HUDEP-2 (cell line): ENCODE data around the gene OPRL1.
A peak's percentile ranks its signal among the peaks of the same experiment; 100 is the strongest.

ENCODE experiments used
- DNase-seq, 76 experiments: peaks; one replicate each; lab custom pipeline; 2025; ENCODE audit not compliant: unreplicated experiment in 76 of 76; lab: John Stamatoyannopoulos, UW

The OPRL1 gene

DNA sequence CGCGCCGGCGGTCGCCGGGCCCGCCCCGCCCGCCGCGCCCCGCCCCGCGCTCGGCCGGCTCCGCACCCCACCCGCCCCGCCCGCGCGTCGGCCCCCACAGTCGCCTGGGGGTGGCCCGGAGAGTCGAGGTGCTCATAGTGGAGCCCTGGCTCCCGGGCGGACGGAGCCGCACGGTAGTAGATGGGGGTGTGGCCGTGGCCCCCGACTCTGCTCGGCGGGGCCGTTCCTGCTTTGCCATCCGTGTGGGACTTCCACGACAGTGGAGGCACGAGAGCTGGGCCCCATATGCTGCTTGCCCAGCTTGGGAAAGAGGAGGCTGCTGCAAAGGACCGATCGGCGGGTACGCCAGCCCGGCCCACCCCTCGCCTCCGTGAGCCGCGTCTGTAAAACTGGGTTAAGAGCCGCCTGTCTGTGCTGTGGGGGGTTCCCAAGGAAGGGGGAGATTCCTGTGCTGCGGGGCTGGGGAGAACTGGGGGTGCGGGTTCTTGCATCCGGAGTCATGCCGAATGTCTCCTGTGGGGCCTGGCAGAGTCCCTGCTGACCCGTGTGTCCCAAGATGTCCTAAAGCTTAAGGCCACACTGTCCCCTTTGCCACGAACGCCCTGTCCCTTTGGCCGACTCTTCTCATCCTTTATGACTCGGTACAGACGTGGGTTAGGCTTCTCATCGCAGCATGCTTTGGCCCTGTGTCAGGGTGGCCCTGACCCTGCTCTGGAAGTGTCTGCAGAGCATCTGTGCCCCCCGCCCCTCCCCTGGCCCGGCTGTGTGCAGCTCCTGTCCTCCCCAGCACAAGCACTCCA is at the start of gene OPRL1:
TSS of gene OPRL1 (plus strand) at position 70 of the 800 bp plus-strand sequence. CDS start 12,639 bp downstream, outside the sequence.
- DNase-seq = peak in 4 of 76 experiments; percentile 19 to 35 (median 26)

- DNase-seq = no peak
These were observed 49.3 kb upstream of the OPRL1 start for GRCh38 chr20:64030371-64031134.

DNA sequence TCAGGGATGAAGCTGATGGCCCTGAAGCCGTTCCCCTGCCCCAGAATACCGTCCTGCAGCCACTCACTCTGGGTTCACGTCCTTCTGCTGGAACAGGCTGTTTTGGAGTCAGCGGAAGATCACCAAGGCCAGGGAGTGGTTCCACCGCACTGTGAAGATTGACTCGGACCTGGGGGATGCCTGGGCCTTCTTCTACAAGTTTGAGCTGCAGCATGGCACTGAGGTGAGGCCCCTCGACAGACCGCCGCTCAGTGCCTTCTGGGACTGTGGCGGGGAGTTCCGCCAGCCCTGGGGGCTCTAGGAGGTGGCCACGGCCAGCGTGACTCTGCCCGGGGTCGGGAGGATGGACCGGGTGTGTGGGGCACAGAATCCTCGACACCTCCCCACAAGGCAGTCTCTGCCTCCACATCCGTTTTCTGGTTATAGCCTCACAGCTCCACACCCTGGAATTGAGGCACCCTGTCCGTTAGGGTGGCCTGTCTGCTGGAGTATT is 48.0 kb upstream of the OPRL1 start:
- DNase-seq = no peak

DNA sequence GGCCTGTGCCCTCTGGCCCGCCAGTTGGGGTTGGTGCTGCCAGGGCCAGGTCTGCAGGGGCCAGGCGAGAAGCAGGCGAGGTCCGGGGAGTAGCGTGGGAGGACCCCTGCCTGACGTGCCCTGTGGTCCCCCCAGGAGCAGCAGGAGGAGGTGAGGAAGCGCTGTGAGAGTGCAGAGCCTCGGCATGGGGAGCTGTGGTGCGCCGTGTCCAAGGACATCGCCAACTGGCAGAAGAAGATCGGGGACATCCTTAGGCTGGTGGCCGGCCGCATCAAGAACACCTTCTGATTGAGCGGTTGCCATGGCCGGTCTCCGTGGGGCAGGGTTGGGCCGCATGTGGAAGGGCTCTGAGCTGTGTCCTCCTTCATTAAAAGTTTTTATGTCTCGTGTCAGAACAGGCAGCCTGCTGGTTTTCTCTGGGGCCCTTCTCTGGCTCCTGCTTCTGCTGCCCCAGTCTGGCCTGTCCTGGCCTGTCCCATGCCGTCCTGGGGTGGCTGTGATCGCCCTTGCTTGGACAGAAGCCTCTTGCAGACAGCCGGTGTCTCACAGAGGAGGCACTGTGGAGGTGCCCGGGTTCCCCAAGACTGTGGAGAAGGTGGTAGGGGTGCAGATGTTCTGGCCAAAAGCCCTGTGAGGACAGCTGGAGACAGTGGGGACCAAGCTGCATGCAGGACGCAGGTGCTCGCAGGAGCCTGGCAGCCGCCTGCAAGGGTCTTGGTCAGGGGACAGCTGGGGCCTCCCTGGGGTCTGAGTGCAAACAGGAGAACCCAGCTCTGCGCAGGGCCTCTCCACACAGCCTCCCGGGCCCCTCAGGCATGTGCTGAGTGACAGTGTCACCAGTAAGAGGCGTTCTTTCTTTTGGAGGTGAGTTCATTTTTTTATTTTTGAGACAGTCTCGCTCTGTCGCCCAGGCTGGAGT is 46.9 kb upstream of the OPRL1 start:
- DNase-seq = no peak

DNA sequence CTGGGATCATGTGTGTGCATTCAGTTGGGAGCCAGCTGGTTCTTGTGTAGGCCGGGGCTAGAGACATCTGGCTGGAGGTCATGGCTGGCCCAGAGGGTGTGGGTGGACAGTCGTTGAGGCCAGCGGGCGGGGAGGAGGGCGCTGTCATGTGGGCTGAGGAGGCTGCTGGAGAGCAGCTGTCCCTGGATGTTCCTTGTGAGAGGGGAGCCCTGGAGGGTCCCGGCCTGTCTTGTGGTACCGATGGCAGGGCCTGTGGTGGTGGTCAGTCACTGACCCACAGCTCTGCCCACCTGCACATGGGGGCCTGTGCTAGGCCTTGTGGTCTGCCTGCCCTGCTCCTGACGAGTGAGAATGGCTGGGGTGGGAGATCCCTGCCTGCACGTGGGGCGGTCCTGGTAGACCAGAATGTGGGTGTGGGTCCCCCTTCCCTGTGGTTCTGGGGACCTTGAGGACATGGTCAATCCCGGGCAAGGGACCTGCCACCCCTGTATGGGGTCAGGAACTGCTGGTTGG is 45.8 kb upstream of the OPRL1 start:
- DNase-seq = no peak

- DNase-seq = no peak
These were observed 44.6 kb upstream of the OPRL1 start for GRCh38 chr20:64035066-64035932.

GRCh38 chr20:64035933-64036345 is 43.9 kb upstream of the OPRL1 start, which contains the start of gene C20orf204:
Gene C20orf204 (plus strand): TSS chr20:64036182. CDS start chr20:64036324, 142 bp downstream.
- no peak for DNase-seq

- no peak for DNase-seq
These were observed 43.3 kb upstream of the OPRL1 start for GRCh38 chr20:64036346-64037198.

- DNase-seq = no peak
These were observed 42.7 kb upstream of the OPRL1 start for GRCh38 chr20:64037199-64037497.

GRCh38 chr20:64037498-64038213 is 42.2 kb upstream of the OPRL1 start:
- peak in 15 of 76 experiments; percentile 8 to 40 (median 18) for DNase-seq

- DNase-seq = peak in 4 of 76 experiments; percentile 40 to 46 (median 42)
These were observed 41.7 kb upstream of the OPRL1 start for GRCh38 chr20:64038224-64038564.

DNA sequence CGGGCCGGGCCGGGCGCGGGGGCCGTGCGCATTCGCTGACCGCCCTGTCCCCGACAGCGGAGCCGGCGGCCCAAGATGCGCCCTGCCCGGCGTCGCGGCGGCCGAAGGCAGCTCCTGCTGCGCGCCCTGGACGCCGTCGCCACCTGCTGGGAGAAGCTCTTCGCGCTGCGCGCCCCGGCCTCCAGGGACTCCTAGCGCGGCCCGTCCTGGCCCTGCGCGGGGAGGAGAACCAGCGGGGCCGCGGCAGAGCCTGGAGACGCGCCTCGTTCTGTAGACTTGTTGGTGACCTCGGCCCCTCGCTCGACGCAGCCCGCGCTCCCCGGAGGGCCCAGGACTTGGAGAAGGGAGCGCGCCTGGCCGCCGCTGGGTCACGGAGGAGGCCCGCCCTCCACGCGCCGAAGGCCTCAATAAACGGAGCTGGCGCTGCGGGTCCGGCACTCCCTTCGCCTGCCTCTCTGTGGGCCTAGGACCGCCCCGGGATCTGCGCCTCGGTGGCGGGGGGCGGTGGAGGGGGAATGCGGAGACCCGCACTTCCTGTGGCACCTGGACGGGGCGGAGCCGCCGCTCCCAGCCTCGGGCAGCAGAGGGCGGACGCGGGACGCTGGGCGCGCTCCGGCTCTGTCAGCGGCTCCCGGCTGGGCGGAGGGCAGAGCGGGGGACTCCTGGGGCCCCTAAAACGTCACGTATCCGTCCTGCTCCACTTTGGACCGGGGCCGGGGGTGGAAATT is 41.2 kb upstream of the OPRL1 start:
- DNase-seq = peak in 66 of 76 experiments; percentile 4 to 85 (median 49)

GRCh38 chr20:64039293-64040160 is 40.4 kb upstream of the OPRL1 start:
- DNase-seq = no peak

DNA sequence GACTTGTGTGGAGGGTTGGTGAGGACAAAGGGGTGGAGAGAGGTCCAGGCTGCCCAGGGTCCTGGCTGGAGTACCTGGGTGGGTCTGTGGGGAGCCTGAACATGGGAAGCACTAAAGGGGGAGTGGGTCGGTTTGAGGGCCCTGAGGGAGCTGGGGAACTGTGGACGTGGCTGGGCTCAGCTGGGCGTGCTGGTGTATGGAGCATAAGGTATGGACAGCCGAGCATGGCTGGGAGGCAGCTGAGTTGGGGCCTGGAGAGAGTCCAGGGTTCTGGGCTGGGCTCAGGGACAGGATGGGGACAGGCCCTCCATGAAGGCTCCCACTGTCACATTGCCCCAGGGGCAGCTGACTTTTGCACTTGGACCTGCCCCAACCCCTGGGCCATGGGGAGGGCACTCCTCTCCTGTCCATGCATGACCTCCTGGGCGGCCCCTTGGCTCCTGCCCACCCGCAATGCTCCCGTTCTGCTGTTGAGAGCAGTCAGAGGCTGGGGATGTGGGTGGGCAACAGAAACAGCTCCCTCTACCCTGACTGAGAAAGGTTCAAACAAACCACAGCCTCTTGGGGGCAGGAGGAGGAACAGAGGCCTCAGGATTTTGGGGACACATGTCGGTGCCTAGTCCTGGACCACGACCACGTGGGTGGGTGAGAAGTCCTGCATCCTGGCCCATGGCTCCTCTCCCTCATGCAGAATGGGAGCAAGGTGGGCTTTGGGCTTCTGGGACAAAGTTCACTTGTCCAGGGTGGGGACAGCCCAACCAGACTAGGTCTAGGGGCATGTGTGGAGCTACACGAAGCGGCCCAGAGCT is 39.4 kb upstream of the OPRL1 start:
- DNase-seq = no peak

GRCh38 chr20:64041040-64041780 is 38.7 kb upstream of the OPRL1 start:
- no peak for DNase-seq
